NCI-H226 (cell line): ENCODE results near the gene ICAM1.
"Not testable (repeated sequence)": the region's sequence is repeated elsewhere in the genome, so short reads cannot be mapped to it uniquely, and the experiment has no call there.

Source experiments
- DNase-seq: peaks from one replicate; pipeline ENCODE4 v3.0.0-alpha.2; 2015

Gene ICAM1

DNA sequence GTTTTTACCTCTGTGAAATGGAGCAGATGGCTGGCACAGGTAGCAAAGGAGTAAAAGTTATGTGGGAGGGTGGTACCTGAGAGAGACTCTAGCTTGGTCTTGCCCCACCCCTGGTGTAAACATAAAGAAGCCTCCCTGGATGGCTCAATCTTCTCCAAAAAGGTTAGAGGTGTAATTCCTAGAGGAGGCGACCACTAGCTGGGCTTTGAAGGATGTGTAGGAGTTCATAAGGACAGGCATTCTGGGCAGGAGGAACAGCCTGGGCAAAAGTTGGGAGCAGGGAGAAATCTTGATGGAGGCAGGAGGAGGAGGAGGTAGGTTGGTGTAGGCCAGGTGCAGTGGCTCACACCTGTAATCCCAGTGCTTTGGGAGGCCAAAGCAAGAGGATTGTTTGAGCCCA lies 8.0 kb downstream of the ICAM1 start:
- no peak for DNase-seq

DNA sequence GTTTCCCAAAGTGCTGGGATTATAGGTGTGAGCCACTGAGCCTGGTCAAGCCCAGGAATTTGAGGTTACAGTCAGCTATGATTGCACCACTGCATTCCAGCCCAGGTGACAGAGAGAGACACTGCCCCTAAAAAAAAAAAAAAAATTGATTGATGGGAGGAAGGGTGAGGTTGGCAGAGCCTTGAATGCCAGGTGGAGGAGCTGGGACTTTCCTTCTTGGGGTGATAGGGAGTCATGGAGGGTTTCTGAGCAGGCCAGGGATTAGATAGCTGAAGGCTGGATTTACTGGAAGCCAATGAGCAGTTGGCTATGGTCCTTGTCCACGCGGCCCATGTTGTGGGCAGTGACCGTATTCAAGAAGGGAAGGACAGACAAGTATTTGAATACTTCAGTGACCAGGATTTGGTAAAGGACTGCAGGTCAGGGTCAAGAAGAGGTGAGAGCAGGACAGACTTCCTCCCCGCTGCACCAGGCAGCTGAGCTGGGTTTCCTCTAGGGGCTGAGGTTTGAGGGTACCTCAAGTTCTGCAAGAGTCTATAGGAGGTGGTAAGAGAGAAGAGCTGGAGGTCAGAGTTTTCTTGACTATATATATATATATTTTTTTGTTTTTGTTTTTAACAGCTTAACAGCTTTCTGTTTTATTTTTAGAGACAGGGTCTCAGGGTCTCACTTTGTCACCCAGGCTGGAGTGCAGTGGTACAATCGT lies 9.0 kb downstream of the ICAM1 start:
- no peak for DNase-seq

DNA sequence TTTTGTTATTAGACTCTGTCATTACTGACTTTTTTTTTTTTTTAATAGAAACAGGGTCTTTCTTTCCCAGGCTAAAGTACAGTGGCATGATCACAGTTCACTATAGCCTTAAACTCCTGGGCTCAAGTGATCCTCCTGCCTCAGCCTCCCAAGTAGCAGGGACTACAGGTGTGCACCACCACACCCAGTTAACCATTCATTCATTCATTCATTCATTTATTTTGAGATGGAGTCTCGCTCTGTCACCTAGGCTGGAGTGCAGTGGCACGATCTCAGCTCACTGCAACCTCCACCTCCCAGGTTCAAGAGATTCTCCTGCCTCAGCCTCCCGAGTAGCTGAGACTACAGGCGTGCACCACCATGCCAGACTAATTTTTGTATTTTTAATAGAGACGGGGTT lies 11.1 kb downstream of the ICAM1 start:
- not testable (repeated sequence) for DNase-seq

DNA sequence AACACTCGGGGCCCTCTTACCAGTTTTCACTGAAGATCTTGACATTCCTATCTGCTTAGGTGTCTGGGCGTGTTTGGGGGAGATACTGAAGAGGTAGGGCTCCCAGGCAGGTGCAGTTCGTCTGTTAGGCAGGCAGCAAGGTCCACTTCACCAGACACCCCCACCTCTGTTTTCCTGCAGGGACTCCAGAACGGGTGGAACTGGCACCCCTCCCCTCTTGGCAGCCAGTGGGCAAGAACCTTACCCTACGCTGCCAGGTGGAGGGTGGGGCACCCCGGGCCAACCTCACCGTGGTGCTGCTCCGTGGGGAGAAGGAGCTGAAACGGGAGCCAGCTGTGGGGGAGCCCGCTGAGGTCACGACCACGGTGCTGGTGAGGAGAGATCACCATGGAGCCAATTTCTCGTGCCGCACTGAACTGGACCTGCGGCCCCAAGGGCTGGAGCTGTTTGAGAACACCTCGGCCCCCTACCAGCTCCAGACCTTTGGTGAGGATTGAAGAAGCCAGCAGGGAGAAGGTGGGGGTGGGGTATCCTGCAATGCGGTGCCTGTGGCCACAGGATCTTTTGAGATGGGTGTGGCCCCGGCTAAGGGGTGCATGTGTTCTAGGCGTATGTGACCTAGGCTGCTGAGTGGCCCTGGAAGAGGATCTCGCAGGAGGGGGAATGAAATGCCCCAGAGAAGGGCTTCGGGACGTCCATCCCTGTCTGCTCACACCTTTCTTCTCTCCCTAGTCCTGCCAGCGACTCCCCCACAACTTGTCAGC lies 12.6 kb downstream of the ICAM1 start:
- DNase-seq, result peak; percentile 44

DNA sequence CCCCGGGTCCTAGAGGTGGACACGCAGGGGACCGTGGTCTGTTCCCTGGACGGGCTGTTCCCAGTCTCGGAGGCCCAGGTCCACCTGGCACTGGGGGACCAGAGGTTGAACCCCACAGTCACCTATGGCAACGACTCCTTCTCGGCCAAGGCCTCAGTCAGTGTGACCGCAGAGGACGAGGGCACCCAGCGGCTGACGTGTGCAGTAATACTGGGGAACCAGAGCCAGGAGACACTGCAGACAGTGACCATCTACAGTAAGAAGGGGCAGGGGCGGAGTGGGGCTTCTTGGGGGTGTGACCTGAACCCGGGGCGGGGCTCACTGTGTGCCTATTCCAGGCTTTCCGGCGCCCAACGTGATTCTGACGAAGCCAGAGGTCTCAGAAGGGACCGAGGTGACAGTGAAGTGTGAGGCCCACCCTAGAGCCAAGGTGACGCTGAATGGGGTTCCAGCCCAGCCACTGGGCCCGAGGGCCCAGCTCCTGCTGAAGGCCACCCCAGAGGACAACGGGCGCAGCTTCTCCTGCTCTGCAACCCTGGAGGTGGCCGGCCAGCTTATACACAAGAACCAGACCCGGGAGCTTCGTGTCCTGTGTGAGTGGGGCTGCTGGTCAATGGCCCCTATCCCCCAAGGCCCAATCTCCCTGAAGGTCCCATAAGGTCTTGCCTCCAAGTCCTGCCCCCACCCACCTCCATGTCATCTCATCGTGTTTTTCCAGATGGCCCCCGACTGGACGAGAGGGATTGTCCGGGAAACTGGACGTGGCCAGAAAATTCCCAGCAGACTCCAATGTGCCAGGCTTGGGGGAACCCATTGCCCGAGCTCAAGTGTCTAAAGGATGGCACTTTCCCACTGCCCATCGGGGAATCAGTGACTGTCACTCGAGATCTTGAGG lies 13.4 kb downstream of the ICAM1 start:
- no peak for DNase-seq

DNA sequence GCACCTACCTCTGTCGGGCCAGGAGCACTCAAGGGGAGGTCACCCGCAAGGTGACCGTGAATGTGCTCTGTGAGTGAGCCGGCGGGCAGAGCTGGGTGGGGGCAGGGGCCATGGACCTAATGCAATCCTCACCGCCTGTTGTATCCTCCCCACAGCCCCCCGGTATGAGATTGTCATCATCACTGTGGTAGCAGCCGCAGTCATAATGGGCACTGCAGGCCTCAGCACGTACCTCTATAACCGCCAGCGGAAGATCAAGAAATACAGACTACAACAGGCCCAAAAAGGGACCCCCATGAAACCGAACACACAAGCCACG lies 14.0 kb downstream of the ICAM1 start:
- DNase-seq, result no peak

DNA sequence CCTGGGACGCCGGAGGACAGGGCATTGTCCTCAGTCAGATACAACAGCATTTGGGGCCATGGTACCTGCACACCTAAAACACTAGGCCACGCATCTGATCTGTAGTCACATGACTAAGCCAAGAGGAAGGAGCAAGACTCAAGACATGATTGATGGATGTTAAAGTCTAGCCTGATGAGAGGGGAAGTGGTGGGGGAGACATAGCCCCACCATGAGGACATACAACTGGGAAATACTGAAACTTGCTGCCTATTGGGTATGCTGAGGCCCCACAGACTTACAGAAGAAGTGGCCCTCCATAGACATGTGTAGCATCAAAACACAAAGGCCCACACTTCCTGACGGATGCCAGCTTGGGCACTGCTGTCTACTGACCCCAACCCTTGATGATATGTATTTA lies 14.5 kb downstream of the ICAM1 start:
- DNase-seq, result no peak

DNA sequence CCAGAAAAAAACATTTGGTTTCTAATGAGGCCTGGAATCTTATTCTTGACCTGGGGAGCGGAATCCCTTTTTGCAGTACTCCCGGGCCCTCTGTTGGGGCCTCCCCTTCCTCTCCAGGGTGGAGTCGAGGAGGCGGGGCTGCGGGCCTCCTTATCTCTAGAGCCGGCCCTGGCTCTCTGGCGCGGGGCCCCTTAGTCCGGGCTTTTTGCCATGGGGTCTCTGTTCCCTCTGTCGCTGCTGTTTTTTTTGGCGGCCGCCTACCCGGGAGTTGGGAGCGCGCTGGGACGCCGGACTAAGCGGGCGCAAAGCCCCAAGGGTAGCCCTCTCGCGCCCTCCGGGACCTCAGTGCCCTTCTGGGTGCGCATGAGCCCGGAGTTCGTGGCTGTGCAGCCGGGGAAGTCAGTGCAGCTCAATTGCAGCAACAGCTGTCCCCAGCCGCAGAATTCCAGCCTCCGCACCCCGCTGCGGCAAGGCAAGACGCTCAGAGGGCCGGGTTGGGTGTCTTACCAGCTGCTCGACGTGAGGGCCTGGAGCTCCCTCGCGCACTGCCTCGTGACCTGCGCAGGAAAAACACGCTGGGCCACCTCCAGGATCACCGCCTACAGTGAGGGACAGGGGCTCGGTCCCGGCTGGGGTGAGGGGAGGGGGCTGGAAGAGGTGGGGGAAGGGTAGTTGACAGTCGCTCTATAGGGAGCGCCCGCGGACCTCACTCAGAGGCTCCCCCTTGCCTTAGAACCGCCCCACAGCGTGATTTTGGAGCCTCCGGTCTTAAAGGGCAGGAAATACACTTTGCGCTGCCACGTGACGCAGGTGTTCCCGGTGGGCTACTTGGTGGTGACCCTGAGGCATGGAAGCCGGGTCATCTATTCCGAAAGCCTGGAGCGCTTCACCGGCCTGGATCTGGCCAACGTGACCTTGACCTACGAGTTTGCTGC lies 16.1 kb downstream of the ICAM1 start, which contains the start of gene ICAM4:
TSS of gene ICAM4 (plus strand) at position 153 of the 935 bp plus-strand sequence. CDS start at position 211, 58 bp downstream.
- peak; percentile 55 for DNase-seq

DNA sequence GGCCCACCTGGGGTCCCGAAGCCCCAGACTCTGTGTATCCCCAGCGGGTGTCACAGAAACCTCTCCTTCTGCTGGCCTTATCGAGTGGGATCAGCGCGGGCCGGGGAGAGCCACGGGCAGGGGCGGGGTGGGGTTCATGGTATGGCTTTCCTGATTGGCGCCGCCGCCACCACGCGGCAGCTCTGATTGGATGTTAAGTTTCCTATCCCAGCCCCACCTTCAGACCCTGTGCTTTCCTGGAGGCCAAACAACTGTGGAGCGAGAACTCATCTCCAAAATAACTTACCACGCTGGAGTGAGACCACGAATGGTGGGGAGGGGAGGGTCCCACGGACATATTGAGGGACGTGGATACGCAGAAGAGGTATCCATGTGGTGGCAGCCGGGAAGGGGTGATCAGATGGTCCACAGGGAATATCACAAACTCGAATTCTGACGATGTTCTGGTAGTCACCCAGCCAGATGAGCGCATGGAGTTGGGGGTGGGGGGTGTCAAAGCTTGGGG lies 17.8 kb downstream of the ICAM1 start:
- DNase-seq, result peak; percentile 65

DNA sequence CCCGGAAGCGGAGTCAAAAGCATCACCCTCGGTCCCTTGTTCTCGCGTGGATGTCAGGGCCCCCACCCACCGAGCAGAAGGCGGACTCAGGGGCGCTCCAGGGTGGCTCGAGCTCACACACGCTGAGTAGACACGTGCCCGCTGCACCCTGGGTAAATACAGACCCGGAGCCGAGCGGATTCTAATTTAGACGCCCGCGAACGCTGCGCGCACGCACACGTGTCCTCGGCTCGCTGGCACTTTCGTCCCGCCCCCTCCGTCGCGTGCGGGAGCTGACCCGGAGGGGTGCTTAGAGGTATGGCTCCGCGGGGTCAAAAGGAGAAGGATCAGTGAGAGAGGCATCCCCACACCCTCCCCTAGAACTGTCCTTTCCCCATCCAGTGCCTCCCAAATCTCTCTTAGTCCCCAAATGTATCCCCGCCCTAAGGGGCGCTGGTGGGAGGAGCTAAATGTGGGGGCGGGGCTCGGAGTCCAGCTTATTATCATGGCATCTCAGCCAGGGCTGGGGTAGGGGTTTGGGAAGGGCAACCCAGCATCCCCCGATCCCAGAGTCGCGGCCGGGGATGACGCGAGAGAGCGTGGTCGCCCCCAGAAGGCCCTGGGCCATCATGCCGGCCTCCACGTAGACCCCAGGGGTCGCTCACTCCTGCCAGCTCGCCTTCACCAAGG lies 18.4 kb downstream of the ICAM1 start:
- peak; percentile 75 for DNase-seq

DNA sequence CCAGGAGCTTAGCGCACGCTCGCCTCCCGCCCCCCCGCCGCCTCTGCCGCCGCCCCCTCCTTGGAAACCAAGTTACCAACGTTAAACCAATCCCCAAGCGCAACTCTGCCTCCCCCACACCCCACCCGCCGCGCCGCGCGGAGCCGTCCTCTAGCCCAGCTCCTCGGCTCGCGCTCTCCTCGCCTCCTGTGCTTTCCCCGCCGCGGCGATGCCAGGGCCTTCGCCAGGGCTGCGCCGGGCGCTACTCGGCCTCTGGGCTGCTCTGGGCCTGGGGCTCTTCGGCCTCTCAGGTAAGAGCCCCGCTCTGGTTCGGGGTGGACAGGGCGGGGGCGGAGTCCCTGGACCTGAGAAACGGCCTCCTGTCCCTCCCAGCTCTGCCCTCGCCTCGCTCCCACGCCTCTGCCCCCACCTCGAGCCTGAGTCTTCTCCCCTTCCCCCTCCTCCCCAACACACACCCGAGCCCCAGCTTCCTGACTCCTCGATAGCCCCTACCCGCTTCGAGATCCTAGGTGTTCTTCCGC lies 19.0 kb downstream of the ICAM1 start, which contains the start of gene ICAM5:
TSS of gene ICAM5 (plus strand) at position 117 of the 521 bp plus-strand sequence. CDS start at position 209, 92 bp downstream.
- DNase-seq, result peak; percentile 56

DNA sequence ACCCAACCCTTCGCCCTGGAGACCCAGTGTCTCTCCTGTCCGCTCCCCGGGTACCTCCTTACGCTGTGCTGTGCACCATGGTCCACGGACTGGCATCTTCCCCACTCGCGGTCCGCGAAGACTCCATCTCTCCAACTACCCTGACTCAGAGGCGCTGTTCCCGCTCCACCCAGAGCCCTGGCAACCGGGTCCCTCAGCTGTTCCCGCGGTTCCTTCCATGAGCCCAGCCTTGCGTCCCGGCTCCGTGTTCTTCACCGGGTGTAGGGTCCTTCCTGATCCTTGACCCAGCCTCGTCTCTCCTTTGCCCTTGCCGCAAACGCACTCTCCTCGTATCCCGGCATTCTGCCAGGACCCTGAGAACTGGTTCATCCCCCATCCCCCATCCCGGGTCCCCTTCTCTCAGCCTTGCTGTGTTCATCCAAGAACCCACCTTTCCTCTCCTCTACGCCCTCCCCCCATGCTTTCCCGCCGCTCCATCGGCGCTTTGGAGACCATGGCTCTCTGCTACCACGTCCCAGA lies 19.5 kb downstream of the ICAM1 start:
- no peak for DNase-seq

DNA sequence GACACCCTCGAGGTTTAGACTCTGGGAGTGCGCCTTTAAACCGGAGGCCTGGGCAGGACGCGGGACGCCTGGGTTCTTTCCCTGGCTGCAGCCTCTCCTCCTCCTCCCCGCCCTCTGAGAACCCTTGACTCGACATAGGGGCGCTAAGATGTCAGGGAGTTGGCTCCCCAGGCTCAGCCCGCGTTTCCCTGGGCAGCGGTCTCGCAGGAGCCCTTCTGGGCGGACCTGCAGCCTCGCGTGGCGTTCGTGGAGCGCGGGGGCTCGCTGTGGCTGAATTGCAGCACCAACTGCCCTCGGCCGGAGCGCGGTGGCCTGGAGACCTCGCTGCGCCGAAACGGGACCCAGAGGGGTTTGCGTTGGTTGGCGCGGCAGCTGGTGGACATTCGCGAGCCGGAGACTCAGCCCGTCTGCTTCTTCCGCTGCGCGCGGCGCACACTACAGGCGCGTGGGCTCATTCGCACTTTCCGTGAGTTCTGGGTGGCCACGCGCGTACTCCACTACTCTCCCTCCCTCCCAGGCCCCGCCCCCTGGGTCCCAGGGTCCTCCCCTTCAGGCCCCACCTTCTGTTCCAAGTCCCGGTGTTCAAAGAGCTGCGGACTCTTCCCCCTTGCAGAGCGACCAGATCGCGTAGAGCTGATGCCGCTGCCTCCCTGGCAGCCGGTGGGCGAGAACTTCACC lies 20.1 kb downstream of the ICAM1 start:
- peak; percentile 57 for DNase-seq

DNA sequence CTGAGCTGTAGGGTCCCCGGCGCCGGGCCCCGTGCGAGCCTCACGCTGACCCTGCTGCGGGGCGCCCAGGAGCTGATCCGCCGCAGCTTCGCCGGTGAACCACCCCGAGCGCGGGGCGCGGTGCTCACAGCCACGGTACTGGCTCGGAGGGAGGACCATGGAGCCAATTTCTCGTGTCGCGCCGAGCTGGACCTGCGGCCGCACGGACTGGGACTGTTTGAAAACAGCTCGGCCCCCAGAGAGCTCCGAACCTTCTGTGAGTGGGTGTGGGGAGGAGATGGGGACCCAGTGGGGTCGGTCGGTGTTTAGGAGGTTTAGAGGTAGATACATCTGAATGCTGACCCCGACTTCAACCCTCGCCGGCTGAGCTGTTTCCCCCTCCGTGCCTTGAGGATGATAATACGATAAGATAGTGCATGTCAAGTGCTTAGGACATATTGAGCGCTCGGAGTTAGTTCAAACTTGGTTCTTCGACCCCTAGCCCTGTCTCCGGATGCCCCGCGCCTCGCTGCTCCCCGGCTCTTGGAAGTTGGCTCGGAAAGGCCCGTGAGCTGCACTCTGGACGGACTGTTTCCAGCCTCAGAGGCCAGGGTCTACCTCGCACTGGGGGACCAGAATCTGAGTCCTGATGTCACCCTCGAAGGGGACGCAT lies 20.8 kb downstream of the ICAM1 start:
- no peak for DNase-seq

DNA sequence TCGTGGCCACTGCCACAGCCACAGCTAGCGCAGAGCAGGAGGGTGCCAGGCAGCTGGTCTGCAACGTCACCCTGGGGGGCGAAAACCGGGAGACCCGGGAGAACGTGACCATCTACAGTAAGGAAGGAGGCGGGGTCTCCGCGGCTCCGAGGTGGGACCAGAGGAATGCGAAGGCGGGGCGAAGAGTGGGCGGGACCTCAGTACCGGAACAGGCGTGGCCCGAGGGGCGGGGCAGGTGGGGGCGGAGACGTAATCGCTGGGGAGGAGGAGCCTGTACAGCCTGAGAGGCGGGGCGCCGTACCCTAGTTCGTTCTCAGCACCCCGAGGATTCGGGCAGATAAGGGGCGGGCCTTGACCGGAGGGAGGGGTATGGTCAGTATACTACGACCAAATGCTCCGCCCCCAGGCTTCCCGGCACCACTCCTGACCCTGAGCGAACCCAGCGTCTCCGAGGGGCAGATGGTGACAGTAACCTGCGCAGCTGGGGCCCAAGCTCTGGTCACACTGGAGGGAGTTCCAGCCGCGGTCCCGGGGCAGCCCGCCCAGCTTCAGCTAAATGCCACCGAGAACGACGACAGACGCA lies 21.4 kb downstream of the ICAM1 start:
- peak; percentile 49 for DNase-seq

DNA sequence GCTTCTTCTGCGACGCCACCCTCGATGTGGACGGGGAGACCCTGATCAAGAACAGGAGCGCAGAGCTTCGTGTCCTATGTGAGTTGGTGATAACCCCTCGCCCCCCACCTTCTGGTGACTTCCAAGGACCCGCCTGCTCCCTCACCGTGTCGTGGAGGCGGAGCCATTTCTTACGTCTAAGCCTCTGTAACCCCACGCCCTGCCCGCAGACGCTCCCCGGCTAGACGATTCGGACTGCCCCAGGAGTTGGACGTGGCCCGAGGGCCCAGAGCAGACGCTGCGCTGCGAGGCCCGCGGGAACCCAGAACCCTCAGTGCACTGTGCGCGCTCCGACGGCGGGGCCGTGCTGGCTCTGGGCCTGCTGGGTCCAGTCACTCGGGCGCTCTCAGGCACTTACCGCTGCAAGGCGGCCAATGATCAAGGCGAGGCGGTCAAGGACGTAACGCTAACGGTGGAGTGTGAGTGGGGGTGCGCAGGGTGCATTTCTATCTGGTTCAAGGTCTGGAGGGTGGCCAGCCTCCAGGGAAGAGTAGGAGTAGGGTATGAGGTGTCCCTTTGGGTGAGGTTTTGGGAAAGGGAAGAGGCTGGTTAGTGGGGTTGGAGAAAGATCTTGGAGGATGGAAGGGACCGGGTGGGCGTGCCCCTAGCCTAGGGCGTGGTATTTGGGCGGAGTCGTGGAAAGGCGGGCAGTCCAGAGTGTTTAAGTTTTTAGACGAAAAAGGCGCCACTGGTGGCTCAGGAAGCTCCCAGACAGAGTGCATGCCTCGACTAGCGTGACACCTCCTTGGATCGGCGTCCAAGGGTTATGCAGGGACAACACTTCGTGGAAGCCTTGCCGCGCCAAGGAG lies 22.1 kb downstream of the ICAM1 start:
- no peak for DNase-seq

DNA sequence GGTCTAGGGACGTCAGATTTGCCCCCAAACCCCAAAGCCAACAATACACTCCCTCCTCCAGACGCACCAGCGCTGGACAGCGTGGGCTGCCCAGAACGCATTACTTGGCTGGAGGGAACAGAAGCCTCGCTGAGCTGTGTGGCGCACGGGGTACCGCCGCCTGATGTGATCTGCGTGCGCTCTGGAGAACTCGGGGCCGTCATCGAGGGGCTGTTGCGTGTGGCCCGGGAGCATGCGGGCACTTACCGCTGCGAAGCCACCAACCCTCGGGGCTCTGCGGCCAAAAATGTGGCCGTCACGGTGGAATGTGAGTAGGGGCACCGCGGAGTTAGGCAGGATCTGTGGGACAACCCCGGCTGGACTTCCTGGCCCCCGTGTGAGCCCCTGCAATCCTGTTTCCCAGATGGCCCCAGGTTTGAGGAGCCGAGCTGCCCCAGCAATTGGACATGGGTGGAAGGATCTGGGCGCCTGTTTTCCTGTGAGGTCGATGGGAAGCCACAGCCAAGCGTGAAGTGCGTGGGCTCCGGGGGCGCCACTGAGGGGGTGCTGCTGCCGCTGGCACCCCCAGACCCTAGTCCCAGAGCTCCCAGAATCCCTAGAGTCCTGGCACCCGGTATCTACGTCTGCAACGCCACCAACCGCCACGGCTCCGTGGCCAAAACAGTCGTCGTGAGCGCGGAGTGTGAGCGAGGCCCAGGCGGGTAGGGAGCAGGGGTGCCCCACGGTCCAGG lies 22.9 kb downstream of the ICAM1 start:
- no peak for DNase-seq

DNA sequence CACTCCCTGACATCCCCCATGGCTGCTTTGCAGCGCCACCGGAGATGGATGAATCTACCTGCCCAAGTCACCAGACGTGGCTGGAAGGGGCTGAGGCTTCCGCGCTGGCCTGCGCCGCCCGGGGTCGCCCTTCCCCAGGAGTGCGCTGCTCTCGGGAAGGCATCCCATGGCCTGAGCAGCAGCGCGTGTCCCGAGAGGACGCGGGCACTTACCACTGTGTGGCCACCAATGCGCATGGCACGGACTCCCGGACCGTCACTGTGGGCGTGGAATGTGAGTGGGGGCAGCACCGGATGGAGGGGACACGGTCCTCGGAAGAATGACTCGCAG lies 23.4 kb downstream of the ICAM1 start:
- DNase-seq, result no peak
